ENCODE results near the gene C11orf21. TPM values are rescaled to one million over a fixed set of nuclear protein-coding genes. Genes with fewer than 3 reads are reported as not detected.

C11orf21 gene
- total RNA-seq, 1 donor from 2014 or later = 0.16 TPM

DNA sequence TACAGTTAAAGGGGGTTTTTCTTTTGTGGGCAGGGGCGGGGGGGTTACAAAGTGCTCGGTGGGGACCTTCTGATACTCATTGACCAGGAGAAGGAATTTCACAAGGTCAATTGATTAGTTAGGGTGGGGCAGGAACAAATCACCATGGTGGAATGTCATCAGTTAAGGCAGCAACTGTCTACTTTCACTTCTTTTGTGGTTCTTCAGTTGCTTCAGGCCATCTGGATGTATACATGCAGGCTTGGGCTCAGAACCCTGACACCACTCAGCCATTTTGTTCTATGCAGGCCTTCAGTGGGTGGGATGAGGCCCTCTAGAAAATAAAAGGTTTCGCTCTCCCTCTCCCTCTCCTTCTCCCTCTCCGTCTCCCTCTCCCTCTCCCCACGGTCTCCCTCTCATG lies 29.7 kb upstream of the C11orf21 start:
- Mint-ChIP-seq H3K27me3 (ENCODE audit: unreplicated experiment) (peaks cover 9% of the 10 kb centered on the region), H3K27ac (ENCODE audit: unreplicated experiment) (no peak overlapping the region), H3K4me3 (ENCODE audit: unreplicated experiment) (no peak overlapping the region), H3K9me3 (ENCODE audit: unreplicated experiment) (peaks cover 10% of the 10 kb centered on the region), H3K36me3 (ENCODE audit: unreplicated experiment) (peaks cover under 1% of the 10 kb centered on the region), H3K4me1 (ENCODE audit: unreplicated experiment) (no peaks in the 10 kb centered on the region)
- TF ChIP-seq, protein P1, sequence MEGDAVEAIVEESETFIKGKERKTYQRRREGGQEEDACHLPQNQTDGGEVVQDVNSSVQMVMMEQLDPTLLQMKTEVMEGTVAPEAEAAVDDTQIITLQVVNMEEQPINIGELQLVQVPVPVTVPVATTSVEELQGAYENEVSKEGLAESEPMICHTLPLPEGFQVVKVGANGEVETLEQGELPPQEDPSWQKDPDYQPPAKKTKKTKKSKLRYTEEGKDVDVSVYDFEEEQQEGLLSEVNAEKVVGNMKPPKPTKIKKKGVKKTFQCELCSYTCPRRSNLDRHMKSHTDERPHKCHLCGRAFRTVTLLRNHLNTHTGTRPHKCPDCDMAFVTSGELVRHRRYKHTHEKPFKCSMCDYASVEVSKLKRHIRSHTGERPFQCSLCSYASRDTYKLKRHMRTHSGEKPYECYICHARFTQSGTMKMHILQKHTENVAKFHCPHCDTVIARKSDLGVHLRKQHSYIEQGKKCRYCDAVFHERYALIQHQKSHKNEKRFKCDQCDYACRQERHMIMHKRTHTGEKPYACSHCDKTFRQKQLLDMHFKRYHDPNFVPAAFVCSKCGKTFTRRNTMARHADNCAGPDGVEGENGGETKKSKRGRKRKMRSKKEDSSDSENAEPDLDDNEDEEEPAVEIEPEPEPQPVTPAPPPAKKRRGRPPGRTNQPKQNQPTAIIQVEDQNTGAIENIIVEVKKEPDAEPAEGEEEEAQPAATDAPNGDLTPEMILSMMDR (IDR thresholded peaks at IDR 0.05) = no peak
- no peak for DNase-seq (ENCODE audit: extremely low spot score, unreplicated experiment)

DNA sequence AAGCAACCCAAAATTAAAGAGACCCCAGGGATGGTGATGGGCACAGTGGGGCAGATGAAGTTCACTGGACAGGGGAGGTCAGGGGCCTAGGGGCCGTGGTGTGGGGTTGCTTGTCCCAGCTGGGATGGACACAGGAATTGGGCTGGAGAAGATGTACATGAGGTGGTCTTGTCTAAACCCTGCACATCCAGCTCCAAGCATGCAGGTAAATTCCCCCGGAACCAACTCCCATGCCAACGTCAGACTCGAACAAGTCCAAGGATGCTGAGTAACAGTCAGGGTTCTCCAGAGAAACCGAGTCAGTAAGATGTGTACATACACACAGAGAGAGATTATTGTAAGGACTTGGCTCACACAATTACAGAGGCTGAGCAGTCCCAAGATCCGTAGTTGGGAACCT lies 29.0 kb upstream of the C11orf21 start:
- Mint-ChIP-seq H3K4me3 (ENCODE audit: unreplicated experiment) (no peak overlapping the region), H3K36me3 (ENCODE audit: unreplicated experiment) (no peaks in the 10 kb centered on the region), H3K9me3 (ENCODE audit: unreplicated experiment) (peaks cover 10% of the 10 kb centered on the region), H3K27ac (ENCODE audit: unreplicated experiment) (no peak overlapping the region), H3K27me3 (ENCODE audit: unreplicated experiment) (peaks cover 4% of the 10 kb centered on the region), H3K4me1 (ENCODE audit: unreplicated experiment) (no peaks in the 10 kb centered on the region)
- no peak for DNase-seq (ENCODE audit: extremely low spot score, unreplicated experiment)
- TF ChIP-seq, protein P1 (IDR thresholded peaks at IDR 0.05) = no peak

DNA sequence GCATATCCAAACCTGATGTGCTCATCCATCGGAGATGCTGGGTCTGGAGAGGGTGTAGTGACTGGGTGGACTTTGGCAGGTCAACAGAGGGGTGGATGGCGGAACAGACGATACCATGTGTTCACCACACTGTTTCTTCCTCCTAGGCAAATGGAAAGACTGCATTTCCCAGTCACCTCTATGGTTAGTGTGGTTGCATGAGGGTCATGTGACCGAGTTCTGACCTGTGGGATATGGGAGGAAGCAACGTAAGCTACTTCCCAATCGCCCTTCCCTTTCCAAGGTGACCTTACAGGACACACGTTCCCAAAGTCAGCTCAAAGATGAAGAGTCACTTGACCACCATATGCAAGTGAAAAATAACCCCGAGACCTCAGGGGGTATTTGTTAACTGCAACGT lies 27.8 kb upstream of the C11orf21 start:
- Mint-ChIP-seq H3K36me3 (ENCODE audit: unreplicated experiment) (no peaks in the 10 kb centered on the region), H3K27ac (ENCODE audit: unreplicated experiment) (no peak overlapping the region), H3K4me3 (ENCODE audit: unreplicated experiment) (no peak overlapping the region), H3K4me1 (ENCODE audit: unreplicated experiment) (no peaks in the 10 kb centered on the region), H3K9me3 (ENCODE audit: unreplicated experiment) (peaks cover 10% of the 10 kb centered on the region), H3K27me3 (ENCODE audit: unreplicated experiment) (no peaks in the 10 kb centered on the region)
- TF ChIP-seq, protein P1 (IDR thresholded peaks at IDR 0.05) = no peak
- DNase-seq (ENCODE audit: extremely low spot score, unreplicated experiment) = no peak

DNA sequence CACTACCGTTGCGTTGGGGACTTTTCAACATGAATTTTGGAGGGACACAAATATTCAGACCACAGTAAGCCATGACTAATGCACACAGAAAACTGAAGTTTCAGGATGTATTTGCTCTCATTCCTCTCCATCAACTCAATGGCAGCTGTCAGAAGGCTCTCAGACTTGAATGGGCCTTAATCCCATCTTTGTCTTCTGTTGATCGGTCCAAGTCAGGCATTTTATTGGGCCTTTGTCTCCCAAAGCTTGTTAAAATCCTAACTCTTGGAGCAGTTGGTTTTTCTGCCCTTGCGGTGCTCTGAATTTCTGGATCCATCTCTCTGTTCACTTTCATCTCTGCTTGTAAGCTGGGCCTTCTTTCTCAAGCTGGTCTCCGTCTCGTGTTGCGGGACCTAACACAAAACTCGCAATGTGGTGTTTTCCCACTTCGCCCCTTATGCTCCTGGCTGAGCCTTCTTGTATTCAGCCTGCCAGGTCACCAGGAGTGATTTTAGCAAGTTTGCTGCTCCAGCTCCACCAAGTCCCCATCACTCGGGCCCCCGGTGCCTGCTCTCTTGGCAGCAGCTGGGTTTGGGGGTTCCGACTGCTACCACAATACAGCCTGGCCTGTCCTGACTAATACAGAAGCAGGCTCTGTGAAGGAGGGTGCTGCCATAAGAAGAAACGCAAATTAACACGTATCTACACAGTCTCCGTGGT lies 27.1 kb upstream of the C11orf21 start:
- Mint-ChIP-seq H3K9me3 (ENCODE audit: unreplicated experiment) (peaks cover 10% of the 10 kb centered on the region), H3K27ac (ENCODE audit: unreplicated experiment) (no peak overlapping the region), H3K27me3 (ENCODE audit: unreplicated experiment) (no peaks in the 10 kb centered on the region), H3K4me3 (ENCODE audit: unreplicated experiment) (no peak overlapping the region), H3K4me1 (ENCODE audit: unreplicated experiment) (no peaks in the 10 kb centered on the region), H3K36me3 (ENCODE audit: unreplicated experiment) (no peaks in the 10 kb centered on the region)
- no peak for DNase-seq (ENCODE audit: extremely low spot score, unreplicated experiment)
- TF ChIP-seq, protein P1 (IDR thresholded peaks at IDR 0.05) = no peak

DNA sequence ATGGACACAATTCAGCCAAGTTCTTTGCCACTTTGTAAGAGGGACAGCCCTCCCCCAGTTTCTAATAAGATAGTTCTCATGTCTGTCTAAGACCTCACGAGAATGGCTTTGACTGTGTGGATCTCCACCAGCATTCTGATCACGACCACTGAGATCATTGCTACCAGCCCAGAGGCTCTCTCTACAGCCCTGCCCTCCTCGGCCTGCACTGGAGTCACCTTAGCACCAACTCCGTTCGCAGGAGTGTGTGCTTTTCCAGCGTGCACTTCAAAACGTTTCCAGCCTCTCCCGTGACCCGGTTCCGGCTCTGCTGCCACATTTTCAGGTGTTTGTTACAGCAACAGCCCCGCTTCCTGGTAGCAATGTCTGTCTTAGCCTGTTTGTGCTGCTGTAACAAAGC lies 26.3 kb upstream of the C11orf21 start:
- peaks cover 3% of the 10 kb centered on the region for H3K27me3 Mint-ChIP-seq (ENCODE audit: unreplicated experiment)
- H3K9me3 Mint-ChIP-seq (ENCODE audit: unreplicated experiment) = peaks cover 10% of the 10 kb centered on the region
- H3K4me3 Mint-ChIP-seq (ENCODE audit: unreplicated experiment) = no peak overlapping the region
- H3K36me3 Mint-ChIP-seq (ENCODE audit: unreplicated experiment) = no peaks in the 10 kb centered on the region
- no peak overlapping the region for H3K27ac Mint-ChIP-seq (ENCODE audit: unreplicated experiment)
- TF ChIP-seq, protein P1 (IDR thresholded peaks at IDR 0.05) = no peak
- DNase-seq (ENCODE audit: extremely low spot score, unreplicated experiment) = no peak
- H3K4me1 Mint-ChIP-seq (ENCODE audit: unreplicated experiment) = no peaks in the 10 kb centered on the region

Measured in osteocyte (in vitro differentiated cells).